GOT3 (cell line): Measurements from ENCODE around the gene CDH4.

Source experiments
- DNase-seq: peaks from one replicate; lab custom pipeline; 2025; ENCODE audit warnings: mixed read lengths; lab: John Stamatoyannopoulos, UW

The CDH4 gene

DNA sequence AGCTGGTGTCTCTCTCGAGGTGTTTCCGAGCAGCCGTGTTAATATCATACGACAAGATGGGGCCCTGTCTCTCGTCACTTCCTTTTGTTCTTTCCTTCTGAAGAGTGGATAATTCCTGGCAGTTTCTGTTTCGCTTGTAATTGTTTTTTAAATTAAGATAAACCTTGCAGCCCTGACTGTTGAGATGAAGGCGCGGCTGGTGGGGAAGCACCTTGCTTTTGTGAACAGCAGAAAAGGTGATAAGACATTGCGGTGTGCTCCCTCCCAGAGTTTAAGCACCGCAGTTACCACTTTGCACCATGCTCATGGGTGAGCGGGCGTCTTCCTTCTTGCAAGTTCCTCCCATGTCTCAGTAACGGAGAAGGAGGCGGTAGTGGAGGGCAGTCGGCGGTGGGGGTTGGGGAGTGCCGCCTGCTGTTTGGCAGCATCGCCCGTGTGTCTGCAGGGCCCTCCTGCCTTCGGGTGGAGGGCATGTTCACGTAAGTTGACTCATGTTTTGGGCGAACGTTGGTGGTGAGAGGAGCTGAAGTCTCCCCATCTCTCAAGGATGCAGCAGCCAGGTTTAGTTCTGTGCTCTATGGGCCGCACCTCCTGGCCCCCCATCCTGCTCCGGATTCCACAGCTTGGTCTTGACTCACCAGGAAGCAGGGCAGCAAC, 467.8 kb downstream of the CDH4 start:
- DNase-seq, result no peak

DNA sequence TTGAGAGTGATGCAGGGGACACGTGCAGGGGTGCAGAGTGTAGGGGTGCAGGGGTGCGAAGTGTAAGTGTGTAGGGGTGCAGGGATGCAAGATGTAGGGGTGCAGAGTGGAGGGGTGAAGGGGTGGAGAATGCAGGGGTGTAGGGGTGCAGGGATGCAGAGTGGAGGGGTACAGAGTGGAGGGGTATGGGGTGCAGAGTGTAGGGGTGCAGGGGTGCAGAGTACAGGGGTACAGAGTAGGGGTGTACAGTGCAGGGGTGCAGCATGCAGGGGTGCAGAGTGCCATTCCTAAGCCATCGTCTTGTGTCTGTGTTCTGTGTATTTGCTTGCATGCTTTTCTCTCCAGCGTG, 468.3 kb downstream of the CDH4 start:
- DNase-seq, result no peak

DNA sequence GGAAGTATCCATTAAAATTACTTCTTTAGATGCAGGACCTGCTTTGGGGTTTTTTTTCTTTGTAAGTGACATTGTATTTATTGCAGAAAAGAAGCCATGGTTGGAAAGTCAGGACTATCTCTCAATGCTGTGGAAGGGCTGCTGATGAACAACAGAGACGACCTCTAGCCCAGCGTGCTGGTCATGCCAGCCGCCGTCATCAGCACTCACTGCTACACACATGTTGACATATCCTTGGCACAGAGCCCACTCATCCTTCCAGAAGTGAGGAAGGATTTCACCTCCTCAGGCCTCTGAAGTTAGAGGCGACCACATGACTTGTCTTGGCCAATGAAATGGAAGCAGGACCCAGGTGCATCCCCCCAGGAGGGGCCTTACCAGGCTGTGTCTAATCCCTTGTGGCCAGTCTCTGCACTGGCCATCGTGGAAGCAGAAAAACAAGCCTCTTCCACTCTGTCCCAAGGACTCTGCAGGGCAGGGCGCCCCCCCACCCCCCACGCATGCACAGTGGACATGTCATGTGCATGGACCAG, 470.2 kb downstream of the CDH4 start:
- no peak for DNase-seq

DNA sequence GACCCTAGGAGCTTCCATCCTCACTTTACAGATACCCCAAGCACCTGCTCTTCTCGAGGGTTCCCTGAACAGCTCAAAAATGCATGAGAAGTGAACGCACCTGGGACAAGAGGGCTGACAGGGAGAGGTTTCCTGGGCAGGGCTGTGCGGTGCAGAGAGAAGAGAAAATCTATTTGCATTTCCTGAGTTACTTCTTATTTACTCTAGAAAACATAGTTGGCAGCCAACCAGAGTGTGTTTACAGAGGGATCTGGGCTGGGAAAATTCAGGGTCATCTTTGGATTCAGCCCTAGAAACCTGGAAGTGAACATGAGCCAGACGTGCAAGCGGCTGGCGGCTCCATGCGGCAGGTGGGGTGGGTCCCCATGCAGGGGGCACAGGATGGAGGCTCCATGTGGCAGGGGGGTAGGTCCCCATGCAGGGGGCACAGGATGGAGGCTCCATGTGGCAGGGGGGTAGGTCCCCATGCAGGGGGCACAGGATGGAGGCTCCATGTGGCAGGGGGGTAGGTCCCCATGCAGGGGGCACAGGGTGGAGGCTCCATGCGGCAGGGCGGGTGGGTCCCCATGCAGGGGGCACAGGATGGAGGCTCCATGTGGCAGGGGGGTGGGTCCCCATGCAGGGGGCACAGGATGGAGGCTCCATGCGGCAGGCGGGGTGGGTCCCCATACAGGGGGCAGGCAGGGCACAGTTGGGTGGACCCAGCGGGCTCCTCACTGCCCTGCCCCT, 471.6 kb downstream of the CDH4 start:
- DNase-seq, result no peak

DNA sequence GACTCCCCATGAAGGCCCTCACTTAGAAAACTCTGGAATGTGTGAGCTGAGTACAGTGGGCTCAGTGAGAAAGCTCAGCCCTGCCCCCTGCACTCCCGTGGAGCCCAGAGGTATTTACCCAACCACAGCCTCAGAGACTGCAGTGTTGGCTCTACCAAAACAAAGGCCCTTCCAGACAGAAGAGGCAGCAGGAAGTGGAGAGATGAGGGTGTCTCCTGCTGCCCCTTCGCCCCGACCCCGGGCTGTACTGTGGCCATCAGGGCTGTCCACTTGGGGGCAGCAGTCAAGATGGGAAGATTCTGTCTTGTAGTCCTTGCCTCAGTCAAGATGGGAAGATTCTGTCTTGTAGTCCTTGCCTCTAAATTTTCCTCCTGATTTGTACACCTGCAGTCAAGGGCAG, 472.3 kb downstream of the CDH4 start:
- no peak for DNase-seq

DNA sequence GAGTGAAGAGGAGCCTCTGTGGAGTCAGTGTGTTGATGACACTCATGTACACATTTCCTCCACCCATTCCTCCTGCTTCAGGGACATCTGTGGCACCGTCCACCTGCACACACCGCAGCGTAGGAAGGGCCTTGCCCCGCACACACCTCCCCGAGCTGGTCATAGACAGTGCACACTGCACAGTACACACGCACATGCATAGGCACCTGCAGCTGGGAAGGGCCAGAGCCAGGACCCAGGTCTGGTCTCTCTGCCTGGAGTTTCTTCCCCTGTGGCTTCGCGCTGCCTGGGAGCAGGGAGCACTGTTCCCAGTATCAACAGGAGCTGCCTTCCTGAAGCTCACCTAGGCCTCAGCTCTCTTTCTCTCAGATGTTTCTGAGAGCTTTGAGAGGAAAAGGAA, 473.1 kb downstream of the CDH4 start:
- DNase-seq, result no peak

DNA sequence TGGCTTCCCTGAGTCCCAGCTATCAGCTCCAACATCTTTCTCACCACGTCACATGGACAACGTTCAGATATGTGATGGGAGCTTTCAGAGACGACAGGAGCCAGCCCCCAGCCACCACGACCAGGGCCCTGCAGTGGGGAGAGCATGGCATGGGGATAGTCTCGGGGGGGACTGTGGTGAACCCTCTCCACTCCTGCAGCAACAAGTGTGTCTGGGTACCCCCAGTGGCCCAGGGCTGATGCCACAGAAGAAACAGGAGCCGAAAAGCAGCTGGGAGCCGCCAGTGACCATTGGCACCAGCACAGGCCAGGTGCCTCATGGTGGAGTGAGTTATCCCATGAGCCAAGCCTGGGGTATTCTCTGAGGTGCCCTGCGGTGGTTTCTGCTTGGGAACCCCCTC, 473.9 kb downstream of the CDH4 start:
- no peak for DNase-seq

DNA sequence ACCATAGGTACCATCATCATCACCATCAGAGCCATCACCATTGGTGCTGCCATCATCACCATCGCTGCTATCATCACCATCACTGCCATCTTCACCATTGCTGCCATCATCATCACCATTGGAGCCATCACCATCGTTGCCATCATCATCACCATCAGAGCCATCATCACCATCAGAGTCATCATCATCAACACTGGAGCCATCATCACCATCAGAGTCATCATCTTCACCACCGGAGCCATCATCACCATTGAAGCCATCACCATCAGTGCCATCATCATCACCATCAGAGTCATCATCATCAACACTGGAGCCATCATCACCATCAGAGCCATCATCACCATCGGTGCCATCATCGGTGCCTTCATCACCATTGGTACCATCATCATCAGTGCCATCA, 474.9 kb downstream of the CDH4 start:
- no peak for DNase-seq

DNA sequence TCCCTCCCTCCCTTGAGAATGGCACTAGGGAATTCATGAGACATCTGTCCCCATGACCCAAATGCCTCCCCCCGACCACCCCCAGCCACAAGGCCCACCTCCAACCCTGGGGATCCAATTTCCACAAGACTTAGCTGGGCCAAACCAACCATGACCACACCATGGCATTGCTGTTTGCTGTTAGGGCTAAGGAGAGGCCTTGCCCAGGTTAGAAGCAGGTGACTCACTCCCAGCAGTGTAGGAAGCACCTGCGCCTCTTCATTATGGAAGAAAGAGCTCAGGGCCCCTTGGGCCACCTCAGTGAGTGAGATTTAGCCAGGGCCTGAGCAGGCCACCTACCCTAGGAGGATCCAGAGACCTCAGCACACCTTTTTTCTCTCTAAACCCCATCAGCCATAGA, 475.7 kb downstream of the CDH4 start:
- DNase-seq, result no peak

DNA sequence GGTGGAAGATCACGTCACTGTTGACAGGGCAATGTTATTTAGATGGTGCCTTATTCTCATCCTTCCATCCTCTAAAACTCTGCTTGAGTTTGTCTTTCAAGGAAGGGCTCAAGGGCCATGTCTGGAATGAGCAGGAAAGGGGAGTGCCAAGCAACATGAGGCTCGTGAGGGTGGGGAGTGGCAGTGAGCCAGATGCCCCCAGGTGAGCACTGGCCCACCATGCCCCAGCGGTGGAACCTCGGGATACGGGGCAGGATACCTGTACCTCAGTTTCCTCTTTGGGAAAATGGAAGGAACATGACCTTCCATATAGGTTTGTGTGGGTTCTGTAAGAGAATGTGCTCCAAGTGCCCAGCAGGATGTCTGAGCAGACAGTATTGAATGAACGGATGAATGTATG, 476.3 kb downstream of the CDH4 start:
- DNase-seq, result no peak

DNA sequence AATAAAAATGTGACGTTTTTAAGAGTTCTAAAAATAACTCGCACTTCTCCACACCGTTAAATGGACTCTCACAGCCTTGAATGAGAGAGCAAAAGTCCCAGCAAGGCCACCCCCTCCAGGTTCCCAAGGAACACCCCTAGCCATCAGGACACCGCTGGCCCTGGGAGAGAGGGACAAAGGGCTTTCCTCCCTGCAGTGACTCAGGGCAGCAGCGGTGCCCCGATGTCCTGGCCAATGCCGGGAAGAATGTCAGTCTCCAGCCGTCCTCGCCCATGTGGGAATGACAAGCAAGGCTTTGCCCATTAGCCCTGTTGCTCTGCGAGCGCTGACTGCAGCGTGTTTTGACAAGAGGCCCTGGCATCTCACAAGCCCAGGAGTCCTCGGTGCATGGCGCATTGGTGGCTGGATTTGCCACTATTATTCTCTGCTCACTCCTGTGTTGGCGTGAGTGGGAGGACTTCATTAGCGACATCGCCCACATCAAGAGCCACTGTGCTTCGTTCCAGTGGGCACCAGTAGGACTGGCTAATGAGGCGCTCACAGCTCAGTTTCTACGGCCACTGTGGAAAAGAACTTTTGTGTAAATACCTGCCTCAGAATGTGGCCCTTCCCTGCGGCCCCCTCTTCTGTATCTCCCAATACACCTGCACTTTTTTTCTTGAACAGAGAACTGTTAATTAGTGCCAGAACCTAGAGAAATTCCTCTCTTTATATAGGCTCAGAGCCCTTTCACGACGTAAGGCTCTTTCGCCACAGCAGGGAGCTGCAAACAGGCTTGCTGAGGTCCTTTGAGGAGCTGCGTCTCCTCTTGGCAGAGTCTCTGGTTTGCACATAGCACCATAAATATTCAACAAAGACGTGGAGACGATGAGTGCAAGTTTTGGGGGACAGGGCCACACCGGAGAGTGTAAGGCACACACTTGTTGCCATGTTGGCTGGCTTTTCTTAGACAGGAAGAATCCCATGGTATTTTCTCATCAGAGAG, 477.0 kb downstream of the CDH4 start:
- no peak for DNase-seq

DNA sequence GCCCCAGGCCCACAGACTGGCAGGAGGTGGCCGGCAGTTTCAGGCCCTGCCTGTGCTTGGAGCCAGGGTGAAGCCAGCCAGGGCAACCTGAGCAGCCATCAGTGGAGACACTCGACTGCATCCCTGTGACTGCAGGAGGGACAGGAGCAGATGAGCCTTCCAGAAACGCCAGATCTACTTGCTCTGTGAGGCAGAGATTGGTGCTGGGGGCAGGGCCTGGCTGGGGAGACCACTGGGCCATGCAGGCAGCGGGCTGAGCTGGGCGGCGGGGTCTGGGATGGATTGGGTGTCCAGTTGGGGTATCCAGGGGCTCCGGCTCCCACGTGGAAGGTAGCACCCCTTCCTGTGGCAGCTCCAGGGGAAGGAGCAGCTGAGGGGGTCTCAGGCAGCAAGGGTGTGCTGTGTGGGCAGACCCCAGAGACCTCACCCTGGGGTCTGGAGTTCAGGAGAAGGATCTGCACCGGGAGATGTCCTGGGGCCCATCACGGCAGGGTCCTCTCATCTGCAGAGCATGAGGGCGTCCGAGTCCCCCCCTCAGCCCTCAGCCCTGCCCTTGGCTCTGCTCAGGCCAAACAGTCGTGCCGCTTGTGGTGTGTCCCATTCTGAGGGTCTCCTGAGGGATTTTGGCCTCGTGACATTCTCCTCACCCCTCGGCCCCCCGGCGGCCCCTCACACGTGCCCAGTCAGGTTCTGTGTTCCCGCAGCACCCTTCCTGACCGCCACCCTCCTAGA, 478.7 kb downstream of the CDH4 start:
- no peak for DNase-seq

DNA sequence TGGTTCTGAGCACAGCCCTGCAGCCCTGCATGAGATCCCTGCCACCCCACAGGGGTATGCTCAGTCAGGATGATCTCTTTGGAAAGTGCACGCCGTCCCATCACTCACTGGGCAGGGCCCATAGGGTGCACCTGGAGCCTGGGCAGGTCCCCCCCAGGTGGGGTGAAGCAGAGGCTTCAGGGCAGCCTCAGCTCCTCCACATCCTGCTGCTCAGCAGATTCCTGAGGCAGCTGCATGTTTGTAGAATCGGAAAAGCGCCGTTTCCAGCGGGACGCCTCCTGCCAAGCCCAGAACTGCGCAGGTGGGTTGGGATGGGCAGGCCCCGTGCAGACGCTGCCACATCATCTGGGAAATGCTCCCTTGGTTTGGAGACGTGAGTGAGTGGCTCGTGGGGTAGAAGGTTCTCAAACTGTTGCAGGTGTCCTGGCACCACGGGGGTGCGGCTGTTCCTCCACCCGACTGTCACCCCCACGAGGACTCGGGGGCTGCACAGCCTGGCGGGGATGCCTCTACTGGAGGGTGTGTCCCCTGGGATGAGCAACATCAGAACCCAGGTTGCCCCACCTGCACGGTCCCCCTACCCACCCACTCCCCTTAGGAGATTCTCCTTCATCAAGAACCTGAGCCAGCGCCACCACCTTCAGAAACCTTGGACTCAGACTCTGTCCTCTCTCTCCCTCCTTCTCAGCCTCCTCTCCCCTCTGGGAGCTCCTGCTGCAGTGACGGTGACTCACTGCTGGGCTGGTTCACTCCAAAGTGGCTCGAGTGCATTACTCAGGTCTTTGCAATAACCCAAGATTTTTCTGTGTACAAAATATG, 479.5 kb downstream of the CDH4 start:
- peak; percentile 13 for DNase-seq

DNA sequence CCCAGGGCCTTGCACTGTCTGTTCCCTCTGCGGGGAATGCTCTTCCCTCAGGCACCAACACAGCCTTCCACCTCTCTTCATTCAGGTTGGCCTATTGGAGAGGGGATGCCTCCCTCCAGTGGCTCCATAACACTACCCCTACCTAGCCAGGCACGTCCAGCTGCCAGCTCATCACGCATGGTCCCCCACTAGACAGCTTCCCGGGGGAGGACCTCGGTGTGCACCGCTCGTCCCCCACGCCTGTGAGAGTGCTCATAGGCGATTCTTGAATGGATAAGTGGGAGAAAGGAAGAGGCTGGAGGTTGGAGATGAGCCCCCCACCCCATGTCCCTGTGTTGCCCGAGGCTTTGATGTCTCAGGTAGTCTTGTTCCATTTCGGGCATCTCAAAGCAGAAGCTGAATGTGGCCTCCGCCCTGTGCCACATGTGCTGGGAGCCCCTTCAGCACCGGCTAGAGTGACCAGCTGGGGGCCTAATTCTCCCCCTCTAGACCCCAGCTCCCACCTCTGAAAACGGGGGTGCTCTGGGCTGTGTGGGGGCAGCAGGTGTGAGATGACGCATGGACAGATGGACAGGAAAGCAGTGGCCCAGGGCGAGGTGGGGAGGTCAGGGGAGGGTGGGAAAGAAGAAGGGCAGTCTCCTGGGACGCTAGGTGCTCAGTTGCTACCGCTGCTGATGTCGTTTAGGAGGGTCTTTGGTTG, 480.6 kb downstream of the CDH4 start:
- DNase-seq, result no peak

DNA sequence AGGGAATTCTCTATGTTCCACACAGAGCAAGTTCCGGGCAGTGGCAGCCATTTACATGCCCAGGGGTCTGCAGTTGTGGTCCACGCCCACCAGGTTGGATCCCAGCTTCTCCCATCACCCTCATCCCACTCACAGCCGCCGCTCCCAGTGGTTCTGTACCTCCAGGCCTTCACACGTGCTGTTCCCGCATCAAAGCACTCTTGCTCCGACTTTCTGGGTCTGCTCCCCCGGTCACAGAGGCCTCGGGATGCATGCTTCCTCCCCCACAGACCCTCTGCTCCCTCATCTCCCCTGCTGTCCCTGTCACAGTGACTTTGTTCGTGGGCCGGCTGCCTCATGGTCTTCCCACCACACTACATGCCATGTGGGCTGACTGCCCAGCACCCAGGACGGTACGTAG, 481.2 kb downstream of the CDH4 start:
- no peak for DNase-seq

DNA sequence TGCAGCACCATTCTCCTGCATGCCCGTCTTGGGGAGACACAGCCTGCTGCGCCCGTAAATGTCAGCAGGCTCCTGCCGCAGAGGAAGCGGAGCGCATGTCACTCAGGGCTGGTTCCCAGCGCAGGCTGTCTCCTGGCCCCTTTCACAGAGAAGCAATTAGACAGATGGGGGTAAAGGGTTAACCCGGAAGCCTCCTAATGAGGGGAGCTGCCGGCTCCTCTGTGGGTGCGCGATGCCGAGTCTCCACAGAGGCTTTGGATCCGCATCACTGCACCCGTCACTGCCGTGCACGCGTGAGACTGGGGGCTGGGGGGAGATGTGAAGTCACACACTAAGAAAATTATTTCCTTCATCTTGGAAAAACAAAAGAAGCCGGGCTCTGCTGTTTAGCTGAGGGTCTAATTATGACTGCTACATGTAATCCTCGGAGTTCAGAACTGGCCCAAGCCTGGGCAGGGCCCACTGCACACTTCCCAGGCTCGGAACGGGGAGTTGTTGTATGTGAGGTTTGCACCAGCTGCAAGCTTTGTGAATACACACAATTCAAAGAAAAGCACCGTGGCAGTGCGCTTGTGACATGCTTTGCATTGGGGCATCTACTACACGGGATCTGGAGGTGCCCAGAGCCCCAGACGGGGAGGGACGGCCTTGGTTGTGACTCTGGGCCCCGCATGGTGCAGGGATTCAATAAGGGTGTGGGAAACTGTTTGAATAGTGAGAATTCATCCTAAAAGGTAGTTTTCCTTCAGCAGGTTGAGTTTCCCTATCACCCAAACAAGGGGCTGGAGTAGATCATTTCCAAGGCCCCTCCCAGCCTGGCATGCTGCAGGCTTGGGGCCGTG, 482.1 kb downstream of the CDH4 start:
- no peak for DNase-seq

DNA sequence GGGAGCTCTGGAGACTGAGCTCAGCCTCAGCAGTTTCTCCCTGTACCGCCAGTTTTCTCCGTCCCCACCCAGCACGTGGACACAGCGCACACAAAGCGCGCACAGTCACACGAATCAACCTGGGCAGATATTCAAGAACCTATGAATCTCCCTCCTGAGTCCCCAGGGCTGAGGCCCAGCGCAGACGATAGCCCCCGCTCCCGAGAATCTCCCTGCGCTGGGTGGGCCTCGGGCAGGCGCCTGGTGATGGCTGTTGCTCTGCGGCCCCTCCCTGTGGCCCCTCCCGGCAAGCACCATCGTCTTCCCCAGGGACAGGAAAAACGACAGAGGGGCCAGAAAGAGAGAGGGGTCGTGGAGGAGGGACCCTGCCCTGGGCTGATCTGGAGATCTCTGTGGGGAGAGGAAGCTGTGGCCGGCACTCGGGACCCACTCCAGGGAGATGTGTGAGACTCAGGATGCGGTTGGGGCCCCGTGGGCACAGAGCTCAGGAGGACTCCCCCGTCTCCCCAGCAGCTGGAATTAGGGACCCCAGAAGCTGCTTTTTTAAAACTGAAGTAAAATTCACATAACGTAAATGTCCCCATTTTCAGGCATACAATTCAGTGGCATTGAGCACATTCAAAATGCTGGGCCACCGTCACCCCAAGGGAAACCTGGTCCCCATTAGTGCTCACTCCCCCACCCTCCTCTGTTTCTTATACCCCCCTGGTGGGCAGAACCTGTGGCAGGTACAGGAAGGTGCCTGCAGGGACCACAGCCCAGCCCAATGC, 482.9 kb downstream of the CDH4 start:
- DNase-seq, result no peak

DNA sequence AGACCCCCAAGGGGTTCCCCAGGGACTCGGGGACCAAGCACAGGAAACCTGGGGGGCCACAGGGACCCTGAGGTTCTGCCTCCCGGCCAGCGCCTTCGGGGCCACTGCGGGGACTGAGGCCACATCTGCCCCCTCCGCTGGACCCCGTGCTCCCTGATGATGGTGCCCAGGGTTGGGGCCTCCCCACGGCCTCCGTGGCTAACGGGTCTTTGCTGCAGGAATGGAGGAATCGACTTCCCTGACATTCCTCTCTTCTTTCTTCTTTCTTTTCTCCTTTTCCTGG, 483.4 kb downstream of the CDH4 start:
- DNase-seq, result no peak
